LoVo (cell line): ENCODE measurements around the gene PTGDR.
A peak's percentile ranks its signal among the peaks of the same experiment; 100 is the strongest.

ENCODE experiments used
- DNase-seq: peaks from one replicate; pipeline ENCODE4 v3.0.0-alpha.2; 2016; ENCODE audit warnings: low spot score

PTGDR gene

GRCh38 chr14:52312931-52313355 lies 45.4 kb downstream of the PTGDR start:
- no peak for DNase-seq

GRCh38 chr14:52313462-52313861 lies 46.0 kb downstream of the PTGDR start:
- DNase-seq: no peak

DNA sequence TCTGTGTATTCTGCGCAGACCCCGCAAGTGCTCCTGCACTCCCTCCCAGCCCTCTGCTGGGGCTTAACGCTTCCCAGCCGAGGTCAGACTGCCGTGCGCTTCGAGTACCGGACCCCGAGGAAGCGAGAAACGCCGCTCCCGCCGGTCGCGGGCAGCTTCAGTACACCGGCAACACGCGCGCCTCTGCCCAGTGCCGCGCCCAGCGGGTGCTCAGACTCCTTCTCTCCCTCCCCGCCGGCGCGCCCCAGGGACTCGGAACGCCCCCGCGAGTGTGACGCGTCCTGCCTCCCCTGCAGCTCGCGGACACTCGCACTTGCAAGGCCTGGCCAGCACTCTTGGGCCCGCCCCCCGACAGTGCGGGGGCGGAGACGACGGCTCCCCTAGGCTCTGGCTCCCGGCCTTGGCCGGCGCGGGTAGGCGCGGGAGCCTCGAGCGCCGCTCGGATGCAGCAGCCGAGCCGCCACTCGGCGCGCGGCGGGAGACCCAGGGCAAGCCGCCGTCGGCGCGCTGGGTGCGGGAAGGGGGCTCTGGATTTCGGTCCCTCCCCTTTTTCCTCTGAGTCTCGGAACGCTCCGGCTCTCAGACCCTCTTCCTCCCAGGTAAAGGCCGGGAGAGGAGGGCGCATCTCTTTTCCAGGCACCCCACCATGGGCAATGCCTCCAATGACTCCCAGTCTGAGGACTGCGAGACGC lies 46.6 kb downstream of the PTGDR start, which contains the start of gene PTGER2:
Gene PTGER2, plus strand, starts transcription at position 410 of the 692 bp plus-strand sequence. Its CDS starts 237 bp downstream, at position 647.
- DNase-seq: peak; percentile 56

- no peak for DNase-seq
These were observed 47.3 kb downstream of the PTGDR start for GRCh38 chr14:52314595-52315354.

GRCh38 chr14:52315355-52315718 lies 47.8 kb downstream of the PTGDR start:
- DNase-seq: no peak

DNA sequence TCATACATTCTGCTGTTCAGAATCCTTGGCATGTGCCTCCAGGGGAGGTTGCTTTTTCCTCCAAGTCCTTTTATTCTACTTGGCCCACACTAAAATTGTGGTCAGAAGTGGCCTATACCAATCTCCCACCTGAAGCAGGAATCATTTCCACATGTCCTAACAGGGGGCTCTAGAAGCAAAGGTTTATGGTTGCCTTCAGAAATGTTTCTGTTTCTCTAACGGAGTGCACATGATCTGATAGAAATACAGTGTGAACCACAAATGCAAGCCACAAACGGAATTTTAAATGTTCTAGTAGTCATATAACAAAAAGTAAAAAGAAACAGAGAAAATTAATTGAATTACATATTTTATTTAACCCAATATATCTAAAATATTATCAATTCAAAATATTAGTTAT lies 50.6 kb downstream of the PTGDR start:
- DNase-seq: no peak

DNA sequence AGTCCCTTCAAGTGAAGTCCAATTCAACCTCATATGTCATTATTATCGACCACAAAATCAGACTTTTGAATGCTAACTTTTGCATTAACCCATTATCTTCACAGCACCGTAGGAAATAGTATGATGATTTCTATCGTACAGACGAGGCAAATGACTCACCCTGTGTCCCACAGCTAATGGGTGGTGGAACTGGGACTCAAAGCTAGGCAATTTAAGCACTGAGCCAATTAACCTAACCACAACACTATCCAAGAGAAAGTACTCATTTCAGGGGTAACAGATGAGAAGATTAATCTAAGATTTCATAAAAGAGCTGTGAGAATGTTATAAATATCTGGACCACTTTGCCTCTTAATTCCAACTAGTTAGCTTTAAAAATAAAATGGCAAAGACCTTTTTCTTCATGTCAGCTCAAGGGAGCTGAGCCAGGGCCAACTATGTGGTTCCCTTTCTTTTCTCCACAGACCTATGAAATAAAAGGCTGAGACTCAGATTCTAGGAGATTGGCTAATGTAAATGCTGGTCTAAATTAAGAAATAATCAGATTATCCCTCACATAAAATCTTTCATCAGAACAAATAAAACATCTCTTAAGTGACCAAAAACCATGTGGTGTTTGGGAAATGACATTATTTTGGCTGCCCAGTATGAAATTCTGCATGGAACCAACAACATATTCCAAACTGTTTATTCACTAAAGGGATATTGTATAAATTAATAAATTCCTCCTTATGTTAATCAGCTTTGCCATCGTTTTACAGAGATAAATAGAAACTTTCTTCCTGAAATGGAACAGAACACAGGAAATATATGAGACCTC lies 51.5 kb downstream of the PTGDR start:
- DNase-seq: no peak

GRCh38 chr14:52319919-52320318 lies 52.4 kb downstream of the PTGDR start:
- no peak for DNase-seq

DNA sequence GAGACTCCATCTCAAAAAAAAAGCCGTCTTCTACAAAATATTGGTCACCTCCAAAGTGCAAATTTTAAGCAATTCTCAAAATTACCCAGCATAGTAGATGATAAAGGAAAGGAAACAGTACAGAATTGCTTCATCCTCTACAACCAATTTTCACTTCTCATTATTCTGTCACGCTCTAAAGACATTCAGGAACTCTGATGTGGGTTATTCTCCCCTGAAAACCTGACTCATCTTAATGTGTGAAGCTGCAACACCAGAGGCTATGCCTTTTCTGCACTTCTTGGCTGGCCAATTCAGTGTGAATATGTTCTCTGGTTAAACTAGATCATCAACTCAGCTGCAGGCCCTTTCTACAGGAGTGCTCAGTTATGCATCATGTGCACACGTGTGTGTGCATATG lies 57.6 kb downstream of the PTGDR start:
- no peak for DNase-seq

DNA sequence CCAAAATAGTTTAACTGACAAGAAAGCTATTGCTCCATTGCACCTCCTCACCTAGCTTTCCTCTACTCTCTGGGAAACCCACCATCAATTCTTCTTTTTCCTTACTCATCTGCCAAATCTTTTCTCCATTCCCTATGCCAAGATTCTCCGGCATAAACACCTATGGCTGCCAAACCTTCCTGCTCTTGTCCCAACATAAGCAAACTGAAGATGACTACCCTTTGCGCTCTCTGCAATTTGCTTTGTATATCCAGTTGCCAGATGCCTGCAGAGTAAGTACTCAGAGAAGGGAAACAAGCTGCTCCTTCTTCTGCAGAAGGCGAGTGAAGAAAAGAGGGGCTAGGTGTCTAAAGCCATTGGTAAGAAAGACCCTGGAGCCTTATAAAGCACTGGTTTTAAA lies 58.1 kb downstream of the PTGDR start:
- DNase-seq: no peak
